Measurements from ENCODE around the gene GLRX3.

The GLRX3 gene

DNA sequence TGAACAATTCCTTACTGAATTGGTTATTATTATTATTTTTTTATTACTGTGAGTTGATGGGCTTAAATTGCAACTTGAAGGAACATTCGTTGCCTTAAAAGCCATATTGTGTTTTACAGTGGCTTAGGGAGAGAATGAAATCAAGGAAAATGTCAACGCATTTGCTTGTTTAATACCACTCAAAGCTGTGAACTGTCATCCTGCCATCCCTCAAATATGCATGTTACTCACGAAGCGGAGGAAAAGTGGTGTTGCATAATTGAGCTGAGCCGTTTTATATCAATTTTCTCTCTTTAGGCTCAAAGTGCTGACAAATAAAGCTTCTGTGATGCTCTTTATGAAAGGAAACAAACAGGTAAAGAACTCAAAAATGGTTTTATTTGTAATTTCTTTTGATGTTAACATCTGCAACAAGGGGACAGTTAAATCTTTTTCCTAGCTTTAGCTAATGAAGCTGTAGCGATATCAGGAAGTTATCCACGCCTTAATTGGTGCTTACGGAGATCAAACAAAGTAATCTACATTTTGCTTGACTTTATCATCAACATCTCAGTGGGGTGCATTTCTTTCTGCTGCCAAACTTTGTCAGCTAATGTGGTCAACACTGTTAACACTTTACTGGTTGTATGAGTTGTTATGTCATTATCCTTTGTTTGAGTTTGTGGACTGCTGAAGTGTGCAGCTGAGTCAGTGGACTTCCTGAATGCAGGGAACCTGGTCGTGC, 33.1 kb downstream of the GLRX3 start:
- DNase-seq = no peak
- 97% methylated on average over 9 of the region's 9 CpGs for WGBS (ENCODE audit: insufficient coverage)
- Histone ChIP-seq H3K4me1 (ENCODE audit: control extremely low read depth in 1 of 4, control insufficient read depth in 4 of 4, insufficient read depth in 4 of 4, low read length in 3 of 4) (peaks cover 0 to 8% (median 4%) of the 10 kb centered on the region in 4 experiments), H3K27ac (ENCODE audit: insufficient read depth in 1 of 2, low read depth in 1 of 2, low read length in 2 of 2, poor library complexity in 1 of 2, severe bottlenecking in 2 of 2) (no peak overlapping the region), H3K27me3 (replicated peaks in 2 of 5; ENCODE audit: control insufficient read depth in 4 of 5, insufficient read depth in 5 of 5, low read length in 4 of 5) (peaks cover 0 to 4% (median 0%) of the 10 kb centered on the region in 5 experiments), H3K36me3 (ENCODE audit: control insufficient read depth in 4 of 4, insufficient read depth in 4 of 4, low read length in 3 of 4) (peaks cover 10 to 53% (median 35%) of the 10 kb centered on the region in 4 experiments), H3K4me3 (ENCODE audit: control insufficient read depth in 1 of 7, extremely low read depth in 1 of 7, insufficient read depth in 4 of 7, low read depth in 2 of 7, low read length in 6 of 7) (no peak overlapping the region), H3K9me3 (ENCODE audit: control extremely low read depth in 1 of 5, control insufficient read depth in 4 of 5, insufficient read depth in 2 of 5, low read depth in 1 of 5, low read length in 4 of 5) (no peaks in the 10 kb centered on the region)
- POLR2A ChIA-PET = no interaction called here
- CTCF ChIA-PET = interaction anchor here (1.6 kb wide), 1 partner anchor 10 kb away, joined by 4 read pairs; no protein-coding TSS in a partner anchor

DNA sequence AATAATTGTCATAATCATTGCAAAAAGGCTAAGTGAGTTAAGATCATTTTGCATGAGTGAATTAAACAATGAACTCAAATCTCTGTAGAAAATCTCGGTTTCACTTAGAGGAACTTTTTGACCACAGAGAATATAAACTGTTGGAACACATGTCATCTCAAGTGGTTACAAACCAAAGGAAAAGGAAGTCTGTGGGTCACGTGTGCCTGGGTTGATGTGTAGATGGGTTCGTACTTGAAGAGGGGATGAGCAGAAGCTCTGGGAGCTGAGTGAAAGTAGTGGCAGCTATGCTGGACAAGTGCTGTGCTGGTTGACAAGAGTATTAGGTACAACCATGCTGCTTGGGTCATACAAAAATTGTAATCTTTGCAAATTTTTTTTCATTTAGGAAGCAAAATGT, 35.0 kb downstream of the GLRX3 start:
- ChIA-PET CTCF (no interaction called here), POLR2A (no interaction called here)

DNA sequence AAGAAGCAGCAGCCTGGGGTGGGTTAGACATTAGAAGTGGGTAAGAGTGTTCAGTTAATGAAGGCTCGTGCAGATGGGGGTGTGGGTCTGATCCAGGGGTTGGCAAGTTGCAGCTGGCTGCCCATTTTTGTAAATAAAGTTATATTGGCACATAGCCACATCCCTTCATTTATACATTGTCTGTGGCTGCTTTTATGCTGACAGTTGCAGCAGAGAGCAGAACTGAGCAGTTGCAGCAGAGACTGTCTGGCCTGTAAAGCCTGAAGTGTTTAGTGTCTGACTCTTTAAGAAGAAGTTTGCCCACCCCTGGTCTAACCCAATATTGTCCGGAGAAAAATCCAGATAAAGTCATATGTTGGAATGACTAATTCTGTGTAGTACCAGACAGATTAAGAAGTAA, 38.1 kb downstream of the GLRX3 start:
- Histone ChIP-seq H3K27ac (ENCODE audit: insufficient read depth in 1 of 2, low read depth in 1 of 2, low read length in 2 of 2, poor library complexity in 1 of 2, severe bottlenecking in 2 of 2) (no peak overlapping the region), H3K9me3 (ENCODE audit: control extremely low read depth in 1 of 5, control insufficient read depth in 4 of 5, insufficient read depth in 2 of 5, low read depth in 1 of 5, low read length in 4 of 5) (no peaks in the 10 kb centered on the region), H3K36me3 (ENCODE audit: control insufficient read depth in 4 of 4, insufficient read depth in 4 of 4, low read length in 3 of 4) (peaks cover 8 to 43% (median 25%) of the 10 kb centered on the region in 4 experiments), H3K4me1 (ENCODE audit: control extremely low read depth in 1 of 4, control insufficient read depth in 4 of 4, insufficient read depth in 4 of 4, low read length in 3 of 4) (peaks cover 0 to 8% (median 4%) of the 10 kb centered on the region in 4 experiments), H3K4me3 (ENCODE audit: control insufficient read depth in 1 of 7, extremely low read depth in 1 of 7, insufficient read depth in 4 of 7, low read depth in 2 of 7, low read length in 6 of 7) (no peak overlapping the region), H3K27me3 (replicated peaks in 2 of 5; ENCODE audit: control insufficient read depth in 4 of 5, insufficient read depth in 5 of 5, low read length in 4 of 5) (peaks cover 0 to 4% (median 0%) of the 10 kb centered on the region in 5 experiments)
- CTCF ChIA-PET = no interaction called here
- POLR2A ChIA-PET = no interaction called here
- no peak for DNase-seq
- 86% methylated on average over 1 of the region's 2 CpGs for WGBS (ENCODE audit: insufficient coverage)

More for the DNA sequence above, 35.0 kb downstream of the GLRX3 start:
- H3K4me1 ChIP-seq (ENCODE audit: control extremely low read depth in 1 of 4, control insufficient read depth in 4 of 4, insufficient read depth in 4 of 4, low read length in 3 of 4) = peaks cover 0 to 8% (median 4%) of the 10 kb centered on the region in 4 experiments
- H3K27ac ChIP-seq (ENCODE audit: insufficient read depth in 1 of 2, low read depth in 1 of 2, low read length in 2 of 2, poor library complexity in 1 of 2, severe bottlenecking in 2 of 2) = no peak overlapping the region
- peak; percentile 55 to 88 (median 82) for DNase-seq
- peaks cover 0 to 4% (median 0%) of the 10 kb centered on the region in 5 experiments for H3K27me3 ChIP-seq (replicated peaks in 2 of 5; ENCODE audit: control insufficient read depth in 4 of 5, insufficient read depth in 5 of 5, low read length in 4 of 5)
- peaks cover 13 to 57% (median 38%) of the 10 kb centered on the region in 4 experiments for H3K36me3 ChIP-seq (ENCODE audit: control insufficient read depth in 4 of 4, insufficient read depth in 4 of 4, low read length in 3 of 4)
- H3K4me3 ChIP-seq (ENCODE audit: control insufficient read depth in 1 of 7, extremely low read depth in 1 of 7, insufficient read depth in 4 of 7, low read depth in 2 of 7, low read length in 6 of 7) = no peak overlapping the region
- no peaks in the 10 kb centered on the region for H3K9me3 ChIP-seq (ENCODE audit: control extremely low read depth in 1 of 5, control insufficient read depth in 4 of 5, insufficient read depth in 2 of 5, low read depth in 1 of 5, low read length in 4 of 5)
- WGBS (ENCODE audit: insufficient coverage) = 0% methylated on average over 3 of the region's 3 CpGs

DNA sequence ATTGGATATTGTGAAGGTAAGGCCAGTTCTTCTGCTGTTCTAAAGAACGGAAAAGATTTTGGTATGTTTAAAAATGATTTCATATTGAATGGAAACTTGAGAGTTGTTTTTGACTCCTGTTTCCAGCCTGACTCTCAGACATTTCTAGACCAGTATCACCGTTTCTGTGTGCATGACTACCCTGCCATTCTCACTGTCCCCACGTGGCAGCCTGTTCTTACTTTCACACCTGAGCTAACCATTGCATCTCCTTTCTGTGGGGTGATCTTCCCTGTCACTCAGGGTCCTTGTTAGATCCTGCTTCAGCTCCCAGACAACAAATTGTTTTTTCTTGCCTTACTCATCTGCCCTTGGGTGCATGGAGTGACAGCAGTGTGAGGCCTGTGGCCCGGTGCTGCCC, 38.9 kb downstream of the GLRX3 start:
- H3K9me3 ChIP-seq (ENCODE audit: control extremely low read depth in 1 of 5, control insufficient read depth in 4 of 5, insufficient read depth in 2 of 5, low read depth in 1 of 5, low read length in 4 of 5) = no peaks in the 10 kb centered on the region
- peaks cover 0 to 4% (median 0%) of the 10 kb centered on the region in 5 experiments for H3K27me3 ChIP-seq (replicated peaks in 2 of 5; ENCODE audit: control insufficient read depth in 4 of 5, insufficient read depth in 5 of 5, low read length in 4 of 5)
- 92% methylated on average over 3 of the region's 4 CpGs for WGBS (ENCODE audit: insufficient coverage)
- ChIA-PET CTCF (no interaction called here), POLR2A (no interaction called here)
- DNase-seq = no peak
- H3K4me1 ChIP-seq (ENCODE audit: control extremely low read depth in 1 of 4, control insufficient read depth in 4 of 4, insufficient read depth in 4 of 4, low read length in 3 of 4) = peaks cover 0 to 8% (median 4%) of the 10 kb centered on the region in 4 experiments
- H3K4me3 ChIP-seq (ENCODE audit: control insufficient read depth in 1 of 7, extremely low read depth in 1 of 7, insufficient read depth in 4 of 7, low read depth in 2 of 7, low read length in 6 of 7) = no peak overlapping the region
- H3K36me3 ChIP-seq (ENCODE audit: control insufficient read depth in 4 of 4, insufficient read depth in 4 of 4, low read length in 3 of 4) = peaks cover 7 to 37% (median 24%) of the 10 kb centered on the region in 4 experiments
- no peak overlapping the region for H3K27ac ChIP-seq (ENCODE audit: insufficient read depth in 1 of 2, low read depth in 1 of 2, low read length in 2 of 2, poor library complexity in 1 of 2, severe bottlenecking in 2 of 2)

DNA sequence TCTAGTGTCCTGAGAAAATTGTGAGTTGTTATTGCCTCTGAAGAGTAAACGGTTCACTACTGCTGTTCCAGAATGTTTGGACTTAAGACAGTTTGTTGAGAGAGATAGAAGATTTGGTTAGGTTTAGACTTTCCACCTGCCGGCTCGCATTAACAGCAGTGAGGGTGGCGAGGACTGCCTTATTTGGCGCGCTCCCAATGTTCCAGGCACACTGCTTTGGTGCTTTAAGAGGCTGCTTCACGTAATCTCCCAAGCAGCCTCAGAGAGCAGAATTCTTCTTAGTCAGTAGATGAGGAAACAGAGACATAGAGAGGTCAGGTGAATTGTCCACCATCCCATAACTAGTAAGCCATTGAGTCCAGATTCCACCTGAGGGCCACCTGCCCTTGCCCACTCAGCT, 41.1 kb downstream of the GLRX3 start:
- Histone ChIP-seq H3K9me3 (ENCODE audit: control extremely low read depth in 1 of 5, control insufficient read depth in 4 of 5, insufficient read depth in 2 of 5, low read depth in 1 of 5, low read length in 4 of 5) (no peaks in the 10 kb centered on the region), H3K4me1 (ENCODE audit: control extremely low read depth in 1 of 4, control insufficient read depth in 4 of 4, insufficient read depth in 4 of 4, low read length in 3 of 4) (peaks cover 0 to 10% (median 5%) of the 10 kb centered on the region in 4 experiments), H3K27me3 (replicated peaks in 2 of 5; ENCODE audit: control insufficient read depth in 4 of 5, insufficient read depth in 5 of 5, low read length in 4 of 5) (peaks cover 0 to 4% (median 0%) of the 10 kb centered on the region in 5 experiments), H3K27ac (ENCODE audit: insufficient read depth in 1 of 2, low read depth in 1 of 2, low read length in 2 of 2, poor library complexity in 1 of 2, severe bottlenecking in 2 of 2) (no peak overlapping the region), H3K36me3 (ENCODE audit: control insufficient read depth in 4 of 4, insufficient read depth in 4 of 4, low read length in 3 of 4) (peaks cover 7 to 50% (median 25%) of the 10 kb centered on the region in 4 experiments), H3K4me3 (ENCODE audit: control insufficient read depth in 1 of 7, extremely low read depth in 1 of 7, insufficient read depth in 4 of 7, low read depth in 2 of 7, low read length in 6 of 7) (no peak overlapping the region)
- no peak for DNase-seq
- 98% methylated on average over 7 of the region's 7 CpGs for WGBS (ENCODE audit: insufficient coverage)
- POLR2A ChIA-PET = no interaction called here
- CTCF ChIA-PET = no interaction called here

DNA sequence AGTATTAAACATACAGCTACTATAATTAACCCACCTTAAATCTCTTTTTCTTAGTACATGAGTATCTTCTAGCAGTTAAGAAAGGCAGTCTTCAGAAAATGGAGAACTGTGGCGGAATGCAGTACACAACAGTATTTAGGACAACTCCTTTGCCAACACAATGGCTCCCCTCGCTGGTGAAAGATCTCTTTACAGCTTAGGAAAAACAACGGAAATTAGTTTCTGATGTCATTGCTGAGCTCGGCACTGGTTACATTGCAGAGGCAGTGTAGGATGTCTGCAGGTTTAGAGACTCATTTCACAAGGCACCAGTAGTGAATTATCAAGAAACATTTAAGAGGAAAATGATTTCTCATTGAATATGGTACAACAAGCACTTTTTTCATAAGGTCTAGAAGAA, 43.4 kb downstream of the GLRX3 start:
- H3K9me3 ChIP-seq (ENCODE audit: control extremely low read depth in 1 of 5, control insufficient read depth in 4 of 5, insufficient read depth in 2 of 5, low read depth in 1 of 5, low read length in 4 of 5) = no peaks in the 10 kb centered on the region
- H3K27ac ChIP-seq (ENCODE audit: insufficient read depth in 1 of 2, low read depth in 1 of 2, low read length in 2 of 2, poor library complexity in 1 of 2, severe bottlenecking in 2 of 2) = no peak overlapping the region
- peaks cover 10 to 54% (median 33%) of the 10 kb centered on the region in 4 experiments for H3K36me3 ChIP-seq (ENCODE audit: control insufficient read depth in 4 of 4, insufficient read depth in 4 of 4, low read length in 3 of 4)
- ChIA-PET CTCF (interaction anchor here (1.1 to 1.7 kb wide), 4 partner anchors 10 to 1144 kb away, joined by 3 to 6 read pairs (median 4); partner anchors contain the start of gene GLRX3), POLR2A (interaction anchor here (0.6 kb wide), 1 partner anchor 17 kb away, joined by 3 read pairs; no protein-coding TSS in a partner anchor)
- 93% methylated on average over 4 of the region's 4 CpGs for WGBS (ENCODE audit: insufficient coverage)
- H3K27me3 ChIP-seq (replicated peaks in 2 of 5; ENCODE audit: control insufficient read depth in 4 of 5, insufficient read depth in 5 of 5, low read length in 4 of 5) = no peaks in the 10 kb centered on the region
- peaks cover 0 to 10% (median 5%) of the 10 kb centered on the region in 4 experiments for H3K4me1 ChIP-seq (ENCODE audit: control extremely low read depth in 1 of 4, control insufficient read depth in 4 of 4, insufficient read depth in 4 of 4, low read length in 3 of 4)
- H3K4me3 ChIP-seq (ENCODE audit: control insufficient read depth in 1 of 7, extremely low read depth in 1 of 7, insufficient read depth in 4 of 7, low read depth in 2 of 7, low read length in 6 of 7) = no peak overlapping the region
- peak; percentile 52 to 75 (median 74) for DNase-seq

DNA sequence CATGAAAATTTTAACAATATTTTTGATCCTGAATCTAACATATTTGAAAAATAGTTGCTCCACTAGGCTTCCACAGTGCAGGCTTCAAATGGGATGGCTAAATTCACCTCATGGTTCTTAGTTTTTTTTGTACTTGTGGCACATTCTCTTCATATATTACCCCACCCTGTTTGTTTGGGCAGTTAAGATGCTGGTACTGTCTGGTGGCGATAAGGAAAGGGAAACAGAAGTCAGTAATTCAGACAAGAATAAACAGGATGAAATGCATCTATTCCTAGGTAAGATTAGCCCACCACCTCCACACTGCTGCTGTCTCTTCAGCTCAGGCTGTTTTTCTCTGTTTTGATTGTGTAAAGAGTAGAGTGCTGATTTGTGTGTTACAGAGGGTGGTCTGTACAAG, 44.2 kb downstream of the GLRX3 start:
- Histone ChIP-seq H3K27me3 (replicated peaks in 2 of 5; ENCODE audit: control insufficient read depth in 4 of 5, insufficient read depth in 5 of 5, low read length in 4 of 5) (no peaks in the 10 kb centered on the region), H3K9me3 (ENCODE audit: control extremely low read depth in 1 of 5, control insufficient read depth in 4 of 5, insufficient read depth in 2 of 5, low read depth in 1 of 5, low read length in 4 of 5) (no peaks in the 10 kb centered on the region), H3K36me3 (ENCODE audit: control insufficient read depth in 4 of 4, insufficient read depth in 4 of 4, low read length in 3 of 4) (peaks cover 8 to 57% (median 32%) of the 10 kb centered on the region in 4 experiments), H3K4me3 (ENCODE audit: control insufficient read depth in 1 of 7, extremely low read depth in 1 of 7, insufficient read depth in 4 of 7, low read depth in 2 of 7, low read length in 6 of 7) (peak overlapping the region in 1 of 7 experiments; percentile 24), H3K27ac (ENCODE audit: insufficient read depth in 1 of 2, low read depth in 1 of 2, low read length in 2 of 2, poor library complexity in 1 of 2, severe bottlenecking in 2 of 2) (no peak overlapping the region), H3K4me1 (ENCODE audit: control extremely low read depth in 1 of 4, control insufficient read depth in 4 of 4, insufficient read depth in 4 of 4, low read length in 3 of 4) (peaks cover 0 to 10% (median 5%) of the 10 kb centered on the region in 4 experiments)
- POLR2A ChIA-PET = no interaction called here
- peak; percentile 29 to 74 (median 47) for DNase-seq
- WGBS (ENCODE audit: insufficient coverage) = no CpG with 5 or more reads among the region's 1 CpG
- CTCF ChIA-PET = interaction anchor here (1.1 to 1.7 kb wide), 2 partner anchors 10 to 295 kb away, joined by 3 to 6 read pairs; no protein-coding TSS in a partner anchor

Measured in common myeloid progenitor, CD34-positive (primary cell).